ENCODE data around the gene PMPCA.

- TF ChIP-seq ZNF138 (CRISPR knock-in tag; conservative IDR thresholded peaks at IDR 0.05) = no peak
- TF ChIP-seq CTCF (IDR thresholded peaks at IDR 0.05) = no peak
- TF ChIP-seq E2F1 (CRISPR knock-in tag; IDR thresholded peaks at IDR 0.05) = no peak
- TF ChIP-seq SP1 (CRISPR knock-in tag; conservative IDR thresholded peaks at IDR 0.05) = no peak
- no peak for TF ChIP-seq ZNF416 (CRISPR knock-in tag; IDR thresholded peaks at IDR 0.05)
- no peak for TF ChIP-seq FOXP1 (CRISPR knock-in tag; IDR thresholded peaks at IDR 0.05; ENCODE audit: borderline replicate concordance)
- TF ChIP-seq, protein P1, sequence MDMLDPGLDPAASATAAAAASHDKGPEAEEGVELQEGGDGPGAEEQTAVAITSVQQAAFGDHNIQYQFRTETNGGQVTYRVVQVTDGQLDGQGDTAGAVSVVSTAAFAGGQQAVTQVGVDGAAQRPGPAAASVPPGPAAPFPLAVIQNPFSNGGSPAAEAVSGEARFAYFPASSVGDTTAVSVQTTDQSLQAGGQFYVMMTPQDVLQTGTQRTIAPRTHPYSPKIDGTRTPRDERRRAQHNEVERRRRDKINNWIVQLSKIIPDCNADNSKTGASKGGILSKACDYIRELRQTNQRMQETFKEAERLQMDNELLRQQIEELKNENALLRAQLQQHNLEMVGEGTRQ (CRISPR knock-in tag; IDR thresholded peaks at IDR 0.05) = no peak
These were observed 36.9 kb upstream of the PMPCA start, which contains the start of gene CARD9 for GRCh38 chr9:136373300-136374182.
